Measurements from ENCODE around the gene KCNE3.

KCNE3 gene, protein sequence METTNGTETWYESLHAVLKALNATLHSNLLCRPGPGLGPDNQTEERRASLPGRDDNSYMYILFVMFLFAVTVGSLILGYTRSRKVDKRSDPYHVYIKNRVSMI

GRCh38 chr11:74466916-74467885 is at the start of gene KCNE3:
TSS of gene KCNE3 (minus strand) at chr11:74467549. CDS start at chr11:74457563, 9,986 bp downstream.
- DNase-seq, result no peak

DNA sequence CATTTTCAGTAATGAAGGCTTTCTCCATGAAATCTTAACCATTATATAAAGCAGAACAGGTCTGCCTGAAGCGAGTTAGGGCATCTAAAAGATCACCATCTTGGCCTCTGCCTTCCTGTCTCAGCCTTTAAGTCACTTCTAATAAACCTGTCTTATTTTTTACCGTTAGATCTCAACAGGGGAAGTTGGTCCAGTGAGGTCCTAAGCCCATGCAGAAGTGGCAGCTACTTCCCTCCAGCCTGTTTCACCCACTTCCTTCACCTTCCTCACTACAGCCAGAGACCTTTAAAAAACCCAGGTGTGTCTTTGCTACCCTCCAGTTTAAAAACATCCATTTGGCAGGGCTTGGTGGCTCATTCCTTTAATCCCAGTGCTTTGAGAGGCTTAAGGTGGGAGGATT is 40.2 kb upstream of the KCNE3 start:
- no peak for DNase-seq

- DNase-seq, result no peak
These were observed 39.5 kb upstream of the KCNE3 start for GRCh38 chr11:74506823-74507222.

DNA sequence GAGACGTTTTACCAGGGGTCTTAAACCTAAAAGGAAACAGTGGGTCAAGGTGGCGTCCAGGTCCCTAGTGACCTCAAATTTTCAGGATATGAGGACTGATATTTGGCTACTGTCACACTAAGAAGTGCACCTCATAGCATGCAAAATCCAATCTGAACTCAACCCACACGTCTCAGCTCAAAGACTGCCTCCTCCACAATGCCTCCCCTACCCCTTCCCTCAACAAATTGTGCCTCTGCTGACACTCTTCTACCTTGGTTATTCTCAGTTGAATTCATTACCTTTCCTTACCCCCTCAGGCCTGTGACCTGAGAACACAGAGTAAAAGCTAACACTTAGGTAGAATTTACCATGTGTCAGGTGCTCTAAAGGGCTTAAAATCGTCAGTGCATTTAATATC is 38.6 kb upstream of the KCNE3 start:
- no peak for DNase-seq

- DNase-seq, result no peak
These were observed 36.8 kb upstream of the KCNE3 start for GRCh38 chr11:74504100-74504691.

GRCh38 chr11:74494916-74495315 is 27.6 kb upstream of the KCNE3 start:
- no peak for DNase-seq

DNA sequence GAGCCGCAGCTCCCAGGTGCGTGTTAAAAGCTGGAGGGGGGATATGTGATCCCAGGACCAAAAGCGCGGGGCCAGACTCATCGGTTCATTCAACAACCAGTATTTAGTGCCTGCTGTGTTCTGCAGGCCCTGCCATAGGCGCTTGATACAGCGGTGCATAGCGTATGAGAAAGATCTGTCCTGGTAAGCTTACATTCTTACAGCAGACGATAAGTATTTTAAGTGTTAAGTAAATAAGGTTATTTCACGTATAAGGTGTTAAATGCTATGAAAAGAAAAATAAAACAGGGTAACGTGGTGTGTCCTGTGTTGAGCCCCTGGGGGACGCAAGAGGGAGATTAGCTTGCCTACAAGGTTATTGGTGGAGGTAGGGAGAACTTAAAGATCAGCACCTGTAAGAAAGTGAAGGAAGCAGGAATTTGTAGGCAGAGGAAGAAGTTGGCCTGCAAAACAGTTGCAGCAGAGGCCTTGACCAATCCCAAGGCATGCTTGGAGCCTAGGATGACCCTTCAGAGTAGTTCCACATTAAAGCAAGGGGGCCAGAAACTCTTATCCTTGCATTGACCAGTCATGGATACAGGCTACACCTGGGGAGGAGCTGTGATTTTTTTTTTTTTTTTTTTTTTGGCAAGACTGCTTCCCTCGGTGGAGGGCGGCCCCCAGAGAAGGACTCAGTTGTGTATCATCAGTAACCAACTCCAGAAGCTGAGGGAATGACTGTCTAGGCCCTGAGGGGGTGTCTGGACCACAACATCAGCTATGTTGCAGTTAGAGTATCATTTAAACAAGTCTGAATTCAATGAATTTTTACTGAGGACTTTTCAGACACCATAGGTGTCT is 26.7 kb upstream of the KCNE3 start:
- DNase-seq, result no peak

DNA sequence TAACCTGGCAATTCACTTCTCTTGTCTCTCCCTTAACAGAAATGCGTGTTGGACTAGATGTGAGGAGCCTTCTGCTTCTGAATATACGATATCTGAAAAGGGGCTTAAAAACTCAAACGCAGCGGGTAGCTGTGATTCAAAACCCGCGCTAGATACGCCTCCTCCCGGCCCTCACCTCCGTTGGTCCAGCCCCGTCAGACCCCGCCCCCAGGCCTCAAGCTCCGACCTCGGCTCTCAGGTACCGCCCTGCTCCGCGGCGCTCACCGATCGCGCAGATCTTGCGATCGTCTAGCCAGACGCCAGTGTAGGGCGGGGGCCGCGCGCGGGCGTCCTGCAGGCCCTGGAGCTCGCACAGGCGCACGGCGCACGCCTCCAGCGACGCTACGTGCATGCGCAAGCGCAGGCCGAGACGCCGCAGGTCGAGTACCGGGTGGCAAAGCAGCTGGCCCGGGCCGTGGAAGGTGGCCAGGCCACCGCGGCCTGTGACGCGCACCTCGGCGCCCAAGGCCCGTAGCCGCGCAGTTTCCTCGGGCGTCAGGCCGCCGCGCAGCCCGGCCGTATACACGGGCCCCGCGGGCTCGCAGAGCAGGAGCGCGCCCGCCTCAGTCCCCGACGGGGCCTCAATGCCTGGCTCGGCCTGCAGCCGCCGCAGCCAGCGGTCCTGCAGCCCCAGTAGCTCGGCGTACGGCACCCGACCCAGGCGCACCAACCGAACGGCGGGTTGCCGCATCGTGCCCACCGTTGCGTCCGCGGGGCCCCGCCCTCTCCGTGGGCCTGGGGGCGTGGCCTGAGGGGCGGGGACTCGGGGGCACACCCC is 25.8 kb upstream of the KCNE3 start, which contains the start of gene LIPT2:
Gene LIPT2, minus strand, starts transcription at position 751 of the 817 bp plus-strand sequence. Its CDS starts 21 bp downstream, at position 730.
- peak; percentile 83 to 98 for DNase-seq

GRCh38 chr11:74492084-74492483 is 24.7 kb upstream of the KCNE3 start:
- DNase-seq, result no peak

GRCh38 chr11:74490941-74491340 is 23.6 kb upstream of the KCNE3 start:
- DNase-seq, result no peak

DNA sequence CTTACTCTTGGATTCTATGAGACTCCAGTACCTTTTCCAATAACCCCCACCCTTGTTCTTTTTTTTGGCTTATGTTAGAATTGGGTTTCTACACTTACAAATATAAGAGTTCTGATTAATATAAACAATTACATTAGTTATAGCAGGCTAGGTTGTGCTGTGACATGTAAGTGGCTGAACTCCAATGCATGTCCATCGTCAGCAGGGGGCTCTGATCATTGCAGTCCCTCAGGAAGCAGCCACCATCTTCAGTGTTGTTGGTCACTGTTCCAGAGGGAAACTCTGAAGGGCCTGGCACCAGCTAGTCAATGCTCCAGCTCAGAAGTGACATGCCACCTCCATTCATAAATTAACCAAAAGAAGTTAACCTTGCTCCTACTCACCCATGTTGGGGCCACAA is 20.5 kb upstream of the KCNE3 start:
- no peak for DNase-seq

GRCh38 chr11:74485868-74486267 is 18.5 kb upstream of the KCNE3 start:
- DNase-seq, result no peak

DNA sequence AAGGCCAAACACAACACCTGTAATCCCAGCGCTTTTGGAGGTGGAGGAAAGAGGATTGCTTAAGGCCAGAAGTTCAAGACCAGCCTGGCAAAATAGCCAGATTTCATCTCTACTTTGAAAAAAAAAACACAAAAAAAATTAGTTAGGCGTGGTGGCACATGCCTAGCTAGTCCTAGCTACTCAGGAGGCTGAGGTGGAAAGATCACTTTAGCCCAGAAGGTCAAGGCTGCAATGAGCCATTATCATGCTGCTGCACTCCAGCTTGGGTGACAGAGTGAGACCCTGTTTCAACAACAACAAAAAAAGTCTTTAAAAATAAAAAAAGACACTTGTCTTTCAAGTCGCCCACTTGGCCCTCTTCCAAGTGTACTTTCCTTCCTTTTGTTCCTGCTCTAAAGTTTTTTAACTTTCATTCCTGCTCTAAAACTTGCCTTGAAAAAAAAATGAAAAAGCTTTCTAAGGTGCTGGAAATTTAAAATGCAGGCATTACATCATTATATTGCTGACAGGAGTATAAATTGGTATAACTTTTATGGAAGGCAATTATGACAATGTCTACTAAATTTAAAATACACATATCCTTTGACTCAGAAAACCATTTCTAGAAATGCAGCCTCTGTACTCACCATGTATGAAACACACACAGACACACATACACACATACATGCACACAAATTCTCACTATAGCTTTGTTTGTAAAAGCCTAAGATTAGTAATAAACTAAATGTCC is 13.5 kb upstream of the KCNE3 start:
- DNase-seq, result no peak

DNA sequence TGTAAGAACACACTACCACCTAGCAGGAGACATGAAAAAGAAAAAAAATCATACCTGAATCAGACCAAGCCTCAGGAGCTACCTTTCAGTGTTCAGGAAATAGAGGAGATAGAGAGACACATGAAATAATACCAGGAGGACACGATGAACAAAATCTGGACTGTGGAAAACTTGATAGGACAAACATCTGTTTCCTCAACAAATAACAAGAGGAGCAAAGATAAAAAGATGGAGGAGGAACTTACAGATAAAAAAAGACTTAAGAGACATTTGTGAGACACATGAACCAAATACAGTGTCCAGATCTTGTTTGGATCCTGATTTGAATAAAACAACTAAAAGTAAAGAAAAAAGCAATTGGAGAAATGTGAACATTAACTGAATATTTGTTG is 12.4 kb upstream of the KCNE3 start:
- DNase-seq, result no peak

GRCh38 chr11:74478877-74479731 is 11.8 kb upstream of the KCNE3 start:
- DNase-seq, result no peak

DNA sequence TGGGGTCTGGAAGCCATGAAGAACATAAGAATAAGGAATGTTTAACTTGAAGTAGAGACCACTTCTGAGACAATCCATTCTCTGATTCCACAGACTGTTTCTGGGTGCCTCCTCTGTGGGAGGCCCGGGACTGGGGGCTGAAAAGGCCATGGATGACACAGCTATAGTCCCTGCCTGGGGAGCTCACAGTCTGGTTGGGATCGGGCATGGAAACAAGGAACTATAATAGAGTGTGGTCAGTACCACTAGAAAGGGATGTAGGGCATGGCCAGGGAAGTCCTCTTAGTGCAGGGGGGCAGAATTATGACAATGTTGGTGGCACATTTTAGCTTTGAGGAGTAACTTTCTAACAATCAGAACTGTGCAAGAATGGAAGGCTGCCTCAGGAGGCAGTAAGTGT is 9.2 kb upstream of the KCNE3 start:
- DNase-seq, result no peak

- no peak for DNase-seq
These were observed 7.0 kb upstream of the KCNE3 start for GRCh38 chr11:74474316-74474715.

- DNase-seq, result no peak
These were observed 6.2 kb upstream of the KCNE3 start for GRCh38 chr11:74473382-74474173.

DNA sequence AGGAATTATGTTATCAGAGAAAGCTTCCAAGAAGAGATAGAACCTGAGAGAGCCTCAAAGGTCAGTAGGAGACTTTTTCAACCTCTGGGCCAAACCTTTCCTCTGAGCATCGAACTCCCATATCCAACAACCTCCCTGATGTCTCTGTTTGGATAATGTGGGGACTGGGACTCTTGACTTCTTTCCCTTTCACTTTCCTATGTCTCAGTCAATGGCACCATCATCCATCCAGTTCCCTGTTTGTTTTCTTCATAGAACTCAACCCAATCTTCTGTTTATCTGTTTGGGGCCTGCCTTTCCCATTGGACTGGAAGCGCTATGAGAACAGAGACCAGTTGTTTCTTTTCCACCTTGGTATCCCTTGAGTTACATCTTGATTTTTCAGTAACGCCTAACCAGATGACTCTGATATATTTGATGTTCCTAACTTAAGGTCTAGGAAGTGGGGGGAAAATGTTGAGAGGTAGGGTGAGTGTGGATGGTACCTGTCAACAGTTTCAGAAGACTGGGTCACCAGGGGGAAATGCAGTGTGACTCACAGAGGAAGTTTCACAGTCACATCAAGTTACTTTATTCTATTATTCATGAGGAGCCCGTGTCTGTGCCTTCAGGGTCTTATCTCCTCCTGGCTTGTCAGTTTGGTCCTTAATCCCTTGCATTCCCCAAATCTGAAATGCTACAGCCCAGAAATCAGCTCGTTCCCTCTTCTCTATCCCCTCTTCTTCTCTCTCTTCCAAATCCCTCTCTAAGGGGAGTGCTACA is 4.5 kb upstream of the KCNE3 start:
- DNase-seq, result no peak

All from NCI-H446 (cell line).